HEK293T (cell line): Measurements from ENCODE around the gene DUSP3.

Experiments used
- CTCF ChIA-PET: fragments of 350-600 bp; formaldehyde crosslinking; extraction: SDS; loops from one replicate; lab custom pipeline; 2021; ENCODE audit warnings: antibody characterized with exemption, inconsistent platforms; lab: Yijun Ruan, JAX
- POLR2A ChIA-PET: fragments of 350-600 bp; formaldehyde crosslinking; extraction: SDS; loops from one replicate; lab custom pipeline; 2020; ENCODE audit warnings: antibody characterized with exemption, inconsistent platforms; lab: Yijun Ruan, JAX
- DNase-seq: peaks from one replicate; pipeline ENCODE4 v3.0.0; 2012; ENCODE audit warnings: mixed read lengths; ENCODE audit errors: extremely low spot score
- ARNT ChIP-seq: fragments of 450-650 bp; IDR thresholded peaks from 2 replicates; pipeline ENCODE4 v1.6.1; 2017; ENCODE audit warnings: mild to moderate bottlenecking
- BHLHE40 ChIP-seq: fragments of 450-650 bp; IDR thresholded peaks from 2 replicates; pipeline ENCODE4 v1.6.1; 2016; ENCODE audit warnings: mild to moderate bottlenecking, moderate library complexity, borderline replicate concordance
- CTBP1 ChIP-seq: fragments of 450-650 bp; IDR thresholded peaks from 2 replicates; pipeline ENCODE4 v1.6.1; 2016; ENCODE audit warnings: borderline replicate concordance
- ELF4 ChIP-seq: fragments of 450-650 bp; IDR thresholded peaks from 2 replicates; pipeline ENCODE4 v1.6.1; 2017; ENCODE audit warnings: antibody characterized with exemption
- FOXA1 ChIP-seq: fragments of 450-650 bp; IDR thresholded peaks from 2 replicates; pipeline ENCODE4 v1.6.1; 2016; ENCODE audit warnings: mild to moderate bottlenecking
- FOXK2 ChIP-seq: fragments of 450-650 bp; IDR thresholded peaks from 2 replicates; pipeline ENCODE4 v1.6.1; 2016; ENCODE audit warnings: mild to moderate bottlenecking
- FOXM1 ChIP-seq: fragments of 450-650 bp; IDR thresholded peaks from 2 replicates; pipeline ENCODE4 v1.6.1; 2017; ENCODE audit warnings: mild to moderate bottlenecking, borderline replicate concordance
- L3MBTL2 ChIP-seq: fragments of 450-650 bp; conservative IDR thresholded peaks from 2 replicates; pipeline ENCODE4 v1.6.1; 2016; ENCODE audit warnings: mild to moderate bottlenecking
- LEF1 ChIP-seq: fragments of 450-650 bp; IDR thresholded peaks from 2 replicates; pipeline ENCODE4 v1.6.1; 2017; ENCODE audit warnings: mild to moderate bottlenecking, borderline replicate concordance
- NFRKB ChIP-seq: fragments of 450-650 bp; IDR thresholded peaks from 2 replicates; pipeline ENCODE4 v1.6.1; 2016; ENCODE audit warnings: mild to moderate bottlenecking, moderate library complexity
- PKNOX1 ChIP-seq: fragments of 450-650 bp; IDR thresholded peaks from 2 replicates; pipeline ENCODE4 v1.6.1; 2016
- SP1 ChIP-seq: fragments of 450-650 bp; IDR thresholded peaks from 2 replicates; pipeline ENCODE4 v1.6.1; 2017
- SUZ12 ChIP-seq: fragments of 450-650 bp; IDR thresholded peaks from 2 replicates; pipeline ENCODE4 v1.6.1; 2016; ENCODE audit warnings: mild to moderate bottlenecking
- TARDBP ChIP-seq: fragments of 450-650 bp; IDR thresholded peaks from 2 replicates; pipeline ENCODE4 v1.6.1; 2016
- ZNF384 ChIP-seq: fragments of 450-650 bp; IDR thresholded peaks from 2 replicates; pipeline ENCODE4 v1.6.1; 2016

Gene DUSP3

GRCh38 chr17:43787728-43788127 lies 9.0 kb upstream of the DUSP3 start:
- CTCF ChIA-PET: interaction anchor here (0.6 to 1.1 kb wide), 3 partner anchors 22 to 53 kb away, joined by 3 read pairs; no protein-coding TSS in a partner anchor
- POLR2A ChIA-PET: no interaction called here
- TF ChIP-seq NFRKB: no peak
- TF ChIP-seq ELF4: no peak
- TF ChIP-seq TARDBP: no peak
- TF ChIP-seq PKNOX1: no peak
- no peak for TF ChIP-seq LEF1
- TF ChIP-seq ARNT: no peak
- no peak for TF ChIP-seq BHLHE40
- no peak for TF ChIP-seq FOXK2
- no peak for TF ChIP-seq FOXM1
- DNase-seq: no peak

GRCh38 chr17:43784628-43785101 lies 5.9 kb upstream of the DUSP3 start:
- no peak for DNase-seq
- ChIA-PET POLR2A (no interaction called here), CTCF (interaction anchor here (0.6 kb wide), 1 partner anchor 17 kb away, joined by 3 read pairs; no protein-coding TSS in a partner anchor)
- TF ChIP-seq PKNOX1 (no peak), CTBP1 (no peak), FOXA1 (no peak), ARNT (no peak), LEF1 (no peak), L3MBTL2 (no peak)

DNA sequence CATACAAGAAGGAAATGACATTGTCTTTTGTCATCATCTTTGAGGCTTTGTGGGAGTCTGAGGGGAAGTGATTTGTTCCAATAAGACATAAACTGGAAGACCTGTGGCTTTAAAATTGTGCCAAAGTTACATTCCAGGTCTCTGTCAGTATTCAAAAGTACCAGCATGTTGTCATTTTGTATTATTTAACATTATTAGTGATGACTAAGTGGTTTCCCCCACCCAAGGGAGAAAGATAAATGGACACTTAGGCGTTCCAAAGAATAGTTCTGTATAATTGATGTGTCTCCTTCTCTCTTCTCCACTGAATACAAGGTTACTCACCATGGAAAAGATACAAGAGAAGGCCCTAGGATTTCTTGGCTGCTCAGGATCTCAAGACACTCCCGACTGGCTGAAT lies 5.3 kb upstream of the DUSP3 start:
- TF ChIP-seq NFRKB (no peak), CTBP1 (no peak), ELF4 (no peak), PKNOX1 (no peak), FOXA1 (no peak), FOXK2 (no peak), SUZ12 (no peak), TARDBP (no peak), BHLHE40 (no peak), ZNF384 (no peak), FOXM1 (no peak), ARNT (no peak), LEF1 (no peak)
- CTCF ChIA-PET: no interaction called here
- DNase-seq: no peak
- POLR2A ChIA-PET: no interaction called here

GRCh38 chr17:43782913-43783680 lies 4.3 kb upstream of the DUSP3 start:
- no peak for DNase-seq
- CTCF ChIA-PET: interaction anchor here (0.7 kb wide), 1 partner anchor 1037 kb away, joined by 3 read pairs; no protein-coding TSS in a partner anchor
- TF ChIP-seq LEF1: no peak
- TF ChIP-seq NFRKB: no peak
- TF ChIP-seq ELF4: no peak
- no peak for TF ChIP-seq BHLHE40
- no peak for TF ChIP-seq L3MBTL2
- TF ChIP-seq SUZ12: no peak
- TF ChIP-seq FOXK2: no peak
- no peak for TF ChIP-seq CTBP1
- no peak for TF ChIP-seq FOXA1
- TF ChIP-seq PKNOX1: no peak; the same call in 1 of the 2 replicates
- no peak for TF ChIP-seq TARDBP
- no peak for TF ChIP-seq SP1
- POLR2A ChIA-PET: no interaction called here

- ChIA-PET POLR2A (interaction anchor here (0.8 to 1.1 kb wide), 3 partner anchors 8 to 66 kb away, joined by 3 to 4 read pairs (median 3); no protein-coding TSS in a partner anchor), CTCF (no interaction called here)
These were observed 1.4 kb upstream of the DUSP3 start, which contains the start of gene CFAP97D1 for GRCh38 chr17:43780135-43780534. CFAP97D1 (plus strand) TSS chr17:43780435; CDS start chr17:43780463, 28 bp downstream.

More at GRCh38 chr17:43780135-43780534, 1.4 kb upstream of the DUSP3 start, which contains the start of gene CFAP97D1:
- TF ChIP-seq FOXK2 (no peak), ZNF384 (no peak), ARNT (no peak), ELF4 (no peak), LEF1 (no peak), SP1 (no peak), FOXA1 (no peak), CTBP1 (no peak), L3MBTL2 (no peak), TARDBP (no peak)
- no peak for DNase-seq
